K562 (cell line): ENCODE data around the gene UNC13A.

ENCODE experiments used
- JUNB ChIP-seq: fragments of 450-650 bp; formaldehyde crosslinking; conservative IDR thresholded peaks from 2 replicates; pipeline ENCODE4 v1.4.0; 2020; ENCODE audit warnings: mild to moderate bottlenecking
- XRCC5 ChIP-seq: fragments of 200-400 bp; formaldehyde crosslinking; IDR thresholded peaks from 2 replicates; pipeline ENCODE4 v1.6.1; 2017; ENCODE audit warnings: low read depth, mild to moderate bottlenecking, low read length

DNA sequence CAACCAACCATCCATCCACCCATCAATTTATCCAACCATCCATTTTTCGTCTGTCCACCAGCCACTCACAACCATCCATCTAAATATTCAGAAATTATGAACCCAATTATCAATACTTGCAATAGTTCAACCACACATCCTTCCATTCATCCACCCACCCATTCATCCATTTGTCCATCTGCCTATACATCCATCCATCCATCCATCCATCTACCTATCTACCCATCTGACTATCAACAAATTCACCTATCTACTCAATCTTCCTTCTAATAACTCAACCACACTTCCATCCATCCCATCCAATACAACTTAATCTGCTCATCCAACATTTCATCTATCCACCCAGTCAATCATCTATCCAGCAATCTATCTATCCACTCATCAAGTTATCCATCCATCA lies 46.3 kb downstream of the UNC13A start:
- TF ChIP-seq JUNB: no peak
- TF ChIP-seq XRCC5: no peak
